WI38 (cell line): ENCODE data around the gene FAM83G.

Experiments used
- H3K4me3 ChIP-seq: 2 replicates; pipeline ENCODE4 v1.5.1; 2011; ENCODE audit warnings: low read depth, mild to moderate bottlenecking, control low read depth, low read length
- CTCF ChIP-seq: IDR thresholded peaks from 2 replicates; pipeline ENCODE4 v1.5.1; 2012; ENCODE audit warnings: low read depth, mild to moderate bottlenecking, control low read depth, low read length

Gene FAM83G

GRCh38 chr17:19019041-19019941 lies 14.7 kb upstream of the FAM83G start:
- no peak for TF ChIP-seq CTCF
- no peak overlapping the region for H3K4me3 ChIP-seq

GRCh38 chr17:19018600-19018950 lies 14.0 kb upstream of the FAM83G start:
- TF ChIP-seq CTCF: no peak
- no peak overlapping the region for H3K4me3 ChIP-seq

- no peak overlapping the region for H3K4me3 ChIP-seq
- TF ChIP-seq CTCF: no peak
These were observed 13.4 kb upstream of the FAM83G start for GRCh38 chr17:19017804-19018599.

GRCh38 chr17:19017401-19017800 lies 12.8 kb upstream of the FAM83G start:
- TF ChIP-seq CTCF: no peak
- H3K4me3 ChIP-seq: no peak overlapping the region

- TF ChIP-seq CTCF: no peak
- no peak overlapping the region for H3K4me3 ChIP-seq
These were observed 12.3 kb upstream of the FAM83G start for GRCh38 chr17:19016881-19017280.

- no peak for TF ChIP-seq CTCF
These were observed 11.7 kb upstream of the FAM83G start for GRCh38 chr17:19016297-19016696.

GRCh38 chr17:19015428-19015827 lies 10.9 kb upstream of the FAM83G start:
- no peak for TF ChIP-seq CTCF
- no peak overlapping the region for H3K4me3 ChIP-seq

More at GRCh38 chr17:19016297-19016696, 11.7 kb upstream of the FAM83G start:
- no peak overlapping the region for H3K4me3 ChIP-seq
